Measurements from ENCODE around the gene KCNA10.
"Not testable (repeated sequence)": the region's sequence is repeated elsewhere in the genome, so short reads cannot be mapped to it uniquely, and the experiment has no call there.

The KCNA10 gene

DNA sequence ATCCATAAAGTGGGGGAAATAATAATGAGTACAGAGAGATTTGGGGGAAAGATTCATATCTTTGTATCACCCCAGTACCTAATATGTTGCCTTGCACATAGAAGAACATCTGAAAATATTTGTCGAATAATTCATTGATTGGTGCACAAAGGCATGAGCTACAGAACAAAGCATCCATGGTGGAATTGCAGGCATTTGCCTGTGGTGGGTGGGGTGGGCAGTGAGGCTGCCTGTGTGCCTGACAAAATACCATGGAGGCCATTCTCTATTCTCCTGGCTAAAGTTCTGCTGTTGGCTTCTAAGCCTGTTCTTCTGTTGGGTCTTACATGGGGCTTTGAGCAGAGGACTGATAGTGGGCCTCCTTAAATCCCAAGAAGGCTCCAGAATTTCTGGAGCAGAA lies 10.0 kb upstream of the KCNA10 start:
- DNase-seq: no peak

- DNase-seq: no peak
Measured at GRCh38 chr1:110526201-110526780, 7.3 kb upstream of the KCNA10 start.

- DNase-seq: no peak
Measured at GRCh38 chr1:110525249-110525595, 6.2 kb upstream of the KCNA10 start.

GRCh38 chr1:110524311-110525248 lies 5.6 kb upstream of the KCNA10 start:
- peak; percentile 42 for DNase-seq

DNA sequence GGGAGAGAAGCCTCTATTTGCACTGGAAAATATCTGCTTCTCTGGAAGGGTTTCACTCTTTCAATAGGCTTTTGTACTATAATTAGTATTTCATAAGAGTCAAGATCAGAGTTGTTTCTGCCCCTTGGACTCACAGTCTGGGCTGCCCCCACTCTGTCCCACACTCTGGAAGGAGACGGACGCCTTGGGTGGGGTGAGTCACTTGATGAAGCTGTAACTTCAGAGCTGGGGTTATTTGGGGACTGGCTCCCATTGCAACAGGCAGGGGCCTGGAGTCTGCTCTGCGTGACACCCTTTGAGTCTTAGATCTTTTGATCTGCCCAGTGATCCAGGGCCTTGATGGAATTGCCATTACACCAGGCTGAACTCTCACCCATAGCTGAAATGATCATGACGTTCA lies 4.0 kb upstream of the KCNA10 start:
- DNase-seq: no peak

DNA sequence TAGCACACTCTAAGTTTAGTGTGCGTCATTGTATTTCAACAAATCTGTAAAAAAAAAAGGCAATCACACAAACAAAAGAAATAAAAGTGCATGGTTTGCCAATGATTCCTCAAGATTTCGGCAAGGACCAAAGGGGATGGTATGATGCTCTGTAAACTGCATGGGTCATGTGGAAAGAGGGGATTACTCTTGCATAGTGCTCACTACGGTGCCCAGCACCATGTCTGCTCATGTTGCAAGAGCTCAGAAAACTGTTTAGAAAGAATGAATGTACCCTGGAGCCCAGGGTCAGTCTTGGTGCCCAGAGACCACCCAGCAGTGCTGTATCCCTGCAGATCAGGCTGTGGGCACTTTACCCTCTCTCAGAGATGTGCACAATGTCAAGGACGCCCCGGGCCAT lies 3.6 kb upstream of the KCNA10 start:
- DNase-seq: no peak

- DNase-seq: no peak
Measured at GRCh38 chr1:110520827-110521226, 1.9 kb upstream of the KCNA10 start.

GRCh38 chr1:110515891-110516290 lies 3.1 kb downstream of the KCNA10 start:
- no peak for DNase-seq

- DNase-seq: no peak
Measured at GRCh38 chr1:110515041-110515440, 3.9 kb downstream of the KCNA10 start.

GRCh38 chr1:110513511-110513910 lies 5.5 kb downstream of the KCNA10 start:
- DNase-seq: no peak

DNA sequence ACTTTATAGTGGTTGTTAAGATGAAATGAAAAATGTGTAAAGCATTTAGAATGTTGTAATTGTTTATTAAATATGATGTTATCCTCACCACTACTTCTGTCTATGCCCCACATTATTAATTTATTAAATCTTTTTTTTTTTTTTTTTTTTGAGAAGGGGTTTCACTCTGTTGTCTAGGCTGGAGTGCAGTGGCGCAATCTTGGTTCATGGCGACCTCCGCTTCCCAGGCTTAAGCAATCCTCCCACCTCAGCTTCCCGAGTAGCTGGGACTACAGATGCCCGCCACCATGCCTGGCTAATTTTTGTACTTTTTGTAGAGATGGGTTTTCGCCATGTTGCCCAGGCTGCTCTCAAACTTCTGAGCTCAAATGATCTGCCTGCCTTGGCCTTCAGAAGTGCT lies 7.5 kb downstream of the KCNA10 start:
- no peak for DNase-seq

DNA sequence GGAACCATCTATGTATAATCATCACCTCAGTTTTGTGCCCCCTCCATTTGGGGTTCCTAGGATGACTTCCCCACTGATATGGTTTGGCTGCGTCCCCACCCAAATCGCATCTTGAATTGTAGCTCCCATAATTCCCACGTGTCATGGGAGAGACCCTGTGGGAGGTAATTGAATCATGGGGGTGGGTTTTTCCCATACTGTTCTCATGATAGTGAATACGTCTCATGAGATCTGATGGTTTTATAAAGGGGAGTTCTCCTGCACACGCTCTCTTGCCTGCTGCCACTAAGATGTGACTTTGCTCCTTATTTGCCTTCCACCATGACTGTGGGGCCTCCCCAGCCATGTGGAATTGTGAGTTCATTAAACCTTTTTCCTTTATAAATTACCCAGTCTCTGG lies 8.1 kb downstream of the KCNA10 start:
- DNase-seq: not testable (repeated sequence)

DNA sequence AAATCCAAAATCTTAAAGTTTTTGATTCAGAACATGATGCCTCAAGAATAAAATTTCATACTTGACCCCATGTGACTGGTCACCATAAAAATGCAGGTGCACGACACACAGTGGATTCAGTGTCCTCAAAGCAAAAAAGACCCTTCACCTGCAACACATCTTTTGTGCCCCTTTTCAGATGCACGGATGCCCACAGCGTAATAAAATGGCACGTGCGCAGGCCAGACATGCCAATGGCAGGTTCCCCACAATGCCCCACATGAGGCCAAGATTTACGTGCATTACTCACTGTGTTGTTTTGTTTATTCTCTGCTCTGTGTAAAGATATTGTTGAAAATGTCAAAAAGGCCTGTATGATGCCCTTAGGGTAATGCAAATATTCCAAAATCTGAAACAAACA lies 9.3 kb downstream of the KCNA10 start:
- DNase-seq: no peak

DNA sequence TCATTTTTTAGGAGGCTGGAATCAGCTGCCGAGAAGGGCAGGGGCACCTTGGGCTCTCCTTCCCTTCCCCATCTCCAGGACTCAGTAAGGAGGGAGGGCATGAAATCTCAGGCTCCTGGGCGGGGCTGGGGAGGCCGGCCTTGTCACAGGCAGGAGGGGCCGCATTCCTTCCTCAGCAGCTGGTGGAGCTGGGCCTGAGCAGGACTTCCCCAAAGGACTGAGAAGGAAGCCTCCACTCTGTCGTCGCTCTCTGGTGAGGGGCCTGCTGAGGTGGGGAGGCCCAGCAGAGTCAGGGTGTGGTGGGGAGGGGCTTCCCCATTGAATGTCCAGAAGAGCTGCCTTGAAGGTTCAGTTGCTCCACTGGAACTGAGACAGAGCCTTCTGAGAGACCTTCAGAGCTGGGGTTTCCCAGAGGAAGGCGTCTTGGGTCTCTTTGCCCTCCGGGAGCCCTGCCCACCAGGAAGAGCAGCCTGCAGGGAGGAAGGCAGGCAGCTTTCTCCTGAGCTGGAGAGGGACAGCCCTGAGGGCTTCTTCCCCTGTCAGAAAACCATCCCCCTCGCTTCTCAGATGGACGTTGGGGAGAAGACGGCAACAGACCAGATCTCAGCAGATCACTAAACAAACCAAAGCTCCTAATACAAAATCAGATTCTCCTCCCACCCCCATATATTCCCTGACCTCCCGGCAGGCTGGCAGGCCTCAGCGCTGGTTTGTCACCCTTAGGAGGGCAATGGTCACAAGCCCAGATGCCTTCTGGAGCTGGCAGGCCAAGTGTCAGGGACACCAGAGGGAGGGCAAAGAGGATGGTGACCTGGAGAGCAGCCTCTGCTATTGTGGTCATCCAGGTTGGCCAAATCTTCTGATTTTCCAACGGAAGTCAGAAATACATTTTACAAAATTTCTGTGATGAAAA lies 10.7 kb downstream of the KCNA10 start:
- no peak for DNase-seq

- DNase-seq: no peak
Measured at GRCh38 chr1:110506541-110506940, 12.4 kb downstream of the KCNA10 start.

- DNase-seq: no peak
Measured at GRCh38 chr1:110505596-110505995, 13.4 kb downstream of the KCNA10 start.

GRCh38 chr1:110504226-110504625 lies 14.7 kb downstream of the KCNA10 start:
- no peak for DNase-seq

DNA sequence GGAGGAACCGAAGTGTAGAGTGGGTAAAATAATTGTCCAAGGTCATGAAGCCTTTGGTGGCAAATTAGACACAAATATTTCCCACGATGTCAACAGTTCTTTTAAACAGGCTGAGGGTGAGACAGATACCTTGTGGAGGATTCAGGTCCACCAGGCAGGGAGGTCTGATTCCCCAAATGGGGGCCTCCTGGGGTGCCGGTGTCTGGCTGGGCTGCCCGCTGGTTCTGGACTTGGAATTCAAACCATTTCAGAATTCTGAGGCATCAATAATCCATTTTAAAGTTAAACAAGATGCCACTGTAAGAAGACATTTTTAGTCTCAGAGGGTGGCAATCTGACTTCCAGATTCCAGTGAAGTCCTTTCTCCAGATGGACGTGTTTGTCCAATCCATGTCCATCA lies 15.5 kb downstream of the KCNA10 start:
- no peak for DNase-seq

- no peak for DNase-seq
Measured at GRCh38 chr1:110502402-110503151, 16.4 kb downstream of the KCNA10 start.

GRCh38 chr1:110501488-110502132 lies 17.4 kb downstream of the KCNA10 start:
- DNase-seq: no peak

DNA sequence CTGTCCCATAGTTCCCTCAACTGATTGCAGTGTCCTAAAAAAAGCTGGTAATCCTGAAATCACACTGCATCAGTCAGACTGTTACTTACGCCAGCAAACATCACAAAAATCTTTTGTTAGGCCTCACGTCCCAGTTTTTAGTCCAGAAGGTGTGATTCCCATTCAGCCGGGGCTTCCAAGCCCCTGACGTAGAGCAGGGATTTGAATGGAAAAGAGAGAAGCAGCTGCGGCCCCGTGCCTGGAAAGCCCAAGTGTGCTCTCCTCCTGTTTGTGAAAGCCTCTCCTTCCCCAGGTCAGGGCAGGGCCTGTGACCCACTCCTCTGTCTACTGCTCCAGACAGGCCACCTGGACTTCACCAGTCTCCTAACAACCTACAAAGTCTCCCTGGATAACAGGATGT lies 20.7 kb downstream of the KCNA10 start:
- DNase-seq: no peak

DNA sequence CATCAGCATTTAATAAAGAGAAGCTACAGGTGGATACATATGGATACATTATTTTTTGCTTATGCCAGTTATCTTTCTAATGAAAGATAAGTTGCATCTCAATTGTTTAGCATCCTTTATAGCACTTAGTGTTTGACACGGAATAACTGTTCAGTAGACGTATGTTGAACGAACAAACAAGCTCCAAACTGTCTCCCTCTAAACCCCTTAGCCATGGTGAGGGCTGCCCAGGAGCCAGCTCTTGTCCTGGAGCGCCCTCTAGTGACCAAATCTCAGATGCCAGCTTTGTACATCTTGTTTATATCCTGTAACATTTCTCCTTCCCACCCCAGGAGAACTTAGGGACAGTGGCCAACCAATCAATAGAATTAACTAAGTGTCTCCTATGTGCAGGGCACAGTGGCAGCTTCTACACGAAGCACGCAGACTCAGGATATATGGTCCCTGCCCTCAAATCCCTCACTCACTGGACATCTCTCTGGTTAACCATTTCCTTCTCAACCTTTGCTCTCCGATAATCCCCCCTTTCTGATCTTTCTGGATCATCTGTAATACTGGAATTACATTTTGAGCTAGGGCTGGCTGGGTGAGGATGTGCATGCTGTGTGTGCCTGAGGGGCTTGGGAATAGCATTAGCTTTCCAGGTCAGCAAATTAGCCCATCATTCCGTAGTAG lies 22.9 kb downstream of the KCNA10 start:
- peak; percentile 77 for DNase-seq
